Thoracic aorta (tissue), 2 donors: ENCODE results near the gene PEF1. TPM values are rescaled to one million over a fixed set of nuclear protein-coding genes. Genes with fewer than 3 reads are reported as not detected.

Experiments
- ATAC-seq: fragments of 150-250 bp; one replicate; pipeline ENCODE4 v1.8.0; 2017; ENCODE audit warnings: low read depth; ENCODE audit not compliant: insufficient number of reproducible peaks, low FRiP score
- DNase-seq: peaks from one replicate; pipeline ENCODE4 v3.0.0-alpha.2; 2020; ENCODE audit warnings: low spot score
- H3K27ac ChIP-seq, 2 donors: fragments of 200-600 bp; sonication (generic); 1 replicate in 1 of 2; 2 replicates in 1 of 2; pipeline ENCODE4 v1.5.1; 2016; ENCODE audit warnings: mild to moderate bottlenecking in 2 of 2, moderate library complexity in 2 of 2
- H3K27me3 ChIP-seq: fragments of 200-600 bp; sonication (generic); replicated peaks from 2 replicates; pipeline ENCODE4 v1.6.0; 2016; ENCODE audit warnings: mild to moderate bottlenecking; ENCODE audit not compliant: insufficient read depth
- H3K36me3 ChIP-seq: fragments of 200-600 bp; sonication (generic); one replicate; pipeline ENCODE4 v1.5.1; 2016
- H3K4me1 ChIP-seq, 2 donors: fragments of 200-600 bp; sonication (generic); 1 replicate in 1 of 2; 2 replicates in 1 of 2; pipeline versions ENCODE4 v1.5.1 to v1.6.0; 2016; ENCODE audit warnings: low read depth in 2 of 2, mild to moderate bottlenecking in 1 of 2; ENCODE audit not compliant: control insufficient read depth in 1 of 2
- H3K4me3 ChIP-seq: fragments of 200-600 bp; sonication (generic); 2 replicates; pipeline ENCODE4 v1.5.1; 2016; ENCODE audit warnings: mild to moderate bottlenecking
- H3K9me3 ChIP-seq: fragments of 200-600 bp; sonication (generic); 2 replicates; pipeline ENCODE4 v1.5.1; 2016
- CTCF ChIP-seq: fragments of 200-600 bp; sonication (generic); IDR thresholded peaks from one replicate; pipeline ENCODE4 v1.5.1; 2019; ENCODE audit warnings: antibody characterized with exemption
- total RNA-seq, 2 donors: library from RNA; depleted of rRNA; stranded (reverse); fragments of >200 nt; gene quantifications; one replicate each; pipeline versions ENCODE4 v1.1.0 to v1.2.3, GENCODE V29; 2016

PEF1 gene
- total RNA-seq, 2 donors from 2014 or later, result 69.2 to 99.5 TPM

- peaks cover 3 to 33% of the 10 kb centered on the region in 2 donors for H3K4me1 ChIP-seq
- H3K4me3 ChIP-seq, result no peak overlapping the region
- no peak overlapping the region for H3K27ac ChIP-seq
- no peaks in the 10 kb centered on the region for H3K27me3 ChIP-seq
- no peaks in the 10 kb centered on the region for H3K9me3 ChIP-seq
- peak; percentile 14 for TF ChIP-seq CTCF
- ATAC-seq (no peak), DNase-seq (no peak)
- peaks cover 43% of the 10 kb centered on the region for H3K36me3 ChIP-seq
These were observed 39.3 kb upstream of the PEF1 start for GRCh38 chr1:31683997-31684396.

GRCh38 chr1:31681415-31681814 is 36.7 kb upstream of the PEF1 start:
- Histone ChIP-seq H3K9me3 (no peaks in the 10 kb centered on the region), H3K4me3 (no peak overlapping the region), H3K27me3 (no peaks in the 10 kb centered on the region), H3K36me3 (peaks cover 37% of the 10 kb centered on the region), H3K4me1 (peaks cover 2 to 22% of the 10 kb centered on the region in 2 donors), H3K27ac (peak overlapping the region; percentile 46 to 66)
- ATAC-seq (no peak), DNase-seq (no peak)
- peak; percentile 20 for TF ChIP-seq CTCF

- no peak for DNase-seq
- Histone ChIP-seq H3K4me3 (no peak overlapping the region), H3K36me3 (peaks cover 37% of the 10 kb centered on the region)
These were observed 35.1 kb upstream of the PEF1 start for GRCh38 chr1:31679676-31680230.

DNA sequence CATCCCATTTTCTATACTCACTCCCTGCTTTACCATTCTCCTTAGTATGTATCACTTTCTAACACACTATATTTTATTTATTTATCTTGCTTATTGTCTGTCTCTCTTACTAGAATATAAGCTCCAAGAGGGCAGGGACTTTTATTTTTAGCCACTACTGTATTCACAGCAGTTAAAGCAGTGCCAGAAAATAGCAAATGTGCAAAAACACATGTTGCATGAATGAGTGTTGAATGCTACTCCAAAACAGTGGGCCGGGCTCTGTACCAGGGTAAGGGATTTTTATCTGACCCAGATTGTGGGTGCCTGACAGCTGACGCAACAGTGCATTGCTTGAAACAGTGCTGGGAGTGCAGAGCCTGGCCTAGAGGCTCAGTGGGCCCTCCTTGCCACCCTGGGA is 34.4 kb upstream of the PEF1 start:
- no peak for DNase-seq
- peaks cover 36% of the 10 kb centered on the region for H3K36me3 ChIP-seq
- no peak for TF ChIP-seq CTCF
- no peak overlapping the region for H3K4me3 ChIP-seq
- no peak for ATAC-seq
- no peaks in the 10 kb centered on the region for H3K9me3 ChIP-seq
- no peak overlapping the region for H3K27ac ChIP-seq
- peaks cover 0 to 26% of the 10 kb centered on the region in 2 donors for H3K4me1 ChIP-seq
- no peaks in the 10 kb centered on the region for H3K27me3 ChIP-seq

More at GRCh38 chr1:31679676-31680230, 35.1 kb upstream of the PEF1 start:
- ATAC-seq, result no peak
- Histone ChIP-seq H3K27ac (no peak overlapping the region), H3K4me1 (peaks cover 0 to 22% of the 10 kb centered on the region in 2 donors), H3K9me3 (no peaks in the 10 kb centered on the region), H3K27me3 (no peaks in the 10 kb centered on the region)
- TF ChIP-seq CTCF, result no peak

- ATAC-seq (no peak), DNase-seq (no peak)
- TF ChIP-seq CTCF, result no peak
- Histone ChIP-seq H3K27ac (no peak overlapping the region), H3K4me3 (no peak overlapping the region), H3K4me1 (peaks cover 0 to 26% of the 10 kb centered on the region in 2 donors), H3K27me3 (no peaks in the 10 kb centered on the region), H3K9me3 (no peaks in the 10 kb centered on the region), H3K36me3 (peaks cover 32% of the 10 kb centered on the region)
These were observed 34.0 kb upstream of the PEF1 start for GRCh38 chr1:31678681-31679080.
